GM18868 (cell line): ENCODE results near the gene DGKA.
"Not testable (repeated sequence)": the region's sequence is repeated elsewhere in the genome, so short reads cannot be mapped to it uniquely, and the experiment has no call there.

ENCODE experiments used
- ATAC-seq: cut with Tn5 transposase; IDR thresholded peaks from one replicate; pipeline ENCODE4 v1.9.1; 2021; ENCODE audit warnings: mild to moderate bottlenecking, moderate library complexity; ENCODE audit not compliant: unreplicated experiment

The DGKA gene

DNA sequence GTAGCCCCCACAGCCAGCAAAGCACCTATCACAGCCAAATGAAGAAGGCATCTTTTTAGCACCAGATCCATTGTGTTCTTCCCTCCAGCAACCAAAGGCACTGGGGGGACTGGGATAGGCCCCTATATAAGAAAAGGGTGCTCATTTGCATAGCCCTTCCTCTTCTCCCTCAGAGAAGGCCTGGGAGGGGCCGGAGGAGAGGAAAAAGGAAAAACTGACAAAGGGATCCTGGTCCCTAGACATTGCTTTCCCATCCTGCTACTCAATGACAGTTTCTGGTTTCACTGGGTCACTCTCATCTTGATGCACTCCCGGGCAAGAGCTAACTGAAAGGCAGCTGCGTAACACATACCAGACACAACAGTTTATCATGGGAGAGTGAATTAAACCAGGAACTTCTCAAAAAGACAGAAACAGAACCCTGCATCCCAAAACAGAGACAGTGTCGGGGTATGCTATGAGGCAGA lies 35.0 kb downstream of the DGKA start, which contains the start of gene PMEL:
PMEL (minus strand) TSS at position 102 of the 467 bp plus-strand sequence; CDS start at position 71, 31 bp downstream.
- ATAC-seq, result no peak

DNA sequence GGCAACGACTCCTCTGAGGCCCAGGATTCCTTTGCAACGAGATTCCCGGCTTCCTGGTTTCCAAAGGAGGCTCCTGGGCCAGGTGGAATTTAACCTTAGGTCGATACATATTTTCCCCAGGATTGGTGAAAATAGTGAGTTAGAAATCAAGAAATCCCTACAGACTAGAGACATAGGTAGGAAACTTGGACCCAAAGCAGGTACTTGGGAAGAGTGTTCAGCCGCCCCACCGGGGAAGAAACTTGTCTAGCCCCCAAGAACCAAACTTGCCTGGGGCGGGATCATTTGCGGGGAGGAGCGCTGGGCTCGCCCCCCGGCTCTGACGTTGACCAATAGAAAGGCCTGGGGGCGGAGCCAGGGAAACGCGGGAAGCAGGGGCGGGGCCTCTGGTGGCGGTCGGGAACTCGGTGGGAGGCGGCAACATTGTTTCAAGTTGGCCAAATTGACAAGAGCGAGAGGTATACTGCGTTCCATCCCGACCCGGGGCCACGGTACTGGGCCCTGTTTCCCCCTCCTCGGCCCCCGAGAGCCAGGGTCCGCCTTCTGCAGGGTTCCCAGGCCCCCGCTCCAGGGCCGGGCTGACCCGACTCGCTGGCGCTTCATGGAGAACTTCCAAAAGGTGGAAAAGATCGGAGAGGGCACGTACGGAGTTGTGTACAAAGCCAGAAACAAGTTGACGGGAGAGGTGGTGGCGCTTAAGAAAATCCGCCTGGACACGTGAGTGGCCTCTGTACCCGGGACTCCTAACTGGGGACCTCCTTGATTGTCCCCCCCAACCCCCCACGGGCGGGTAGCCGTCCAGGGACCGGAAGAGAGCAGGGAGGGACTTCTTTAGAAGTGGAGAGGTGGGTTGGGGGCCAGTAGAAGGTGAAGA lies 35.7 kb downstream of the DGKA start, which contains the start of gene CDK2:
CDK2 (plus strand) TSS at position 423 of the 874 bp plus-strand sequence; CDS start at position 602, 179 bp downstream.
- peak; percentile 95 for ATAC-seq

DNA sequence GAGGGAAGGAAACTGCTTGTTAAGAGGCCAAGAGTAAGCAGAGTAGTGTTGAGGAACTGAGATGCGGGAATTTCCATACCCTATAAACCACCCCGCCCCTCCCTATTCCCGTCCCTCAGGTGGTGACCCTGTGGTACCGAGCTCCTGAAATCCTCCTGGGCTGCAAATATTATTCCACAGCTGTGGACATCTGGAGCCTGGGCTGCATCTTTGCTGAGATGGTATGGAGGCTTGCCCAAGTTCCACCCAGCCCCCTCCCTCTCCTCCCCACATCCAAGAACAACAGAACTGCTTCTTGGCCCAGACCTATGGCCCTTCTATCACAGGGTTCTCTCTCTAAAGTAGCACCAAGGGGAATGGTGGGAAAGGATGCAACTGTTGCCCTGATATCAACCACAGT lies 38.4 kb downstream of the DGKA start:
- no peak for ATAC-seq

DNA sequence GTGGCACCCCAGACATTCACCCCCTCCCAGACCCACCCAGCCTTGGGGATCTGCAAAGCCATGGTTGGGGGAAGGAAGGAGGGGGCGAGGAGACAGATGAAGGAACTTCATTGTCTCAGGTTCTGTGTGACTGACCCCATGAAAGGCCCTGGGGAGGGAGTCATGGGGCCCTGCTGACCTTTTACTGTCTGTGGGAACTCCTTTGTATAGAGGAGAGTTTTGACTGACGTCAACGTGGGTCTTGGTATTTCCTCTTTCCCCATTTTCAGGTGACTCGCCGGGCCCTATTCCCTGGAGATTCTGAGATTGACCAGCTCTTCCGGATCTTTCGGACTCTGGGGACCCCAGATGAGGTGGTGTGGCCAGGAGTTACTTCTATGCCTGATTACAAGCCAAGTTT lies 39.8 kb downstream of the DGKA start:
- no peak for ATAC-seq

DNA sequence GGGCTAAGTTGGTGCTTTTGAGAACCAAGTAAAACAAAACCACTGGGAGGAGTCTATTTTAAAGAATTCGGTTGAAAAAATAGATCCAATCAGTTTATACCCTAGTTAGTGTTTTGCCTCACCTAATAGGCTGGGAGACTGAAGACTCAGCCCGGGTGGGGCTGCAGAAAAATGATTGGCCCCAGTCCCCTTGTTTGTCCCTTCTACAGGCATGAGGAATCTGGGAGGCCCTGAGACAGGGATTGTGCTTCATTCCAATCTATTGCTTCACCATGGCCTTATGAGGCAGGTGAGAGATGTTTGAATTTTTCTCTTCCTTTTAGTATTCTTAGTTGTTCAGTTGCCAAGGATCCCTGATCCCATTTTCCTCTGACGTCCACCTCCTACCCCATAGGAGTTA lies 41.1 kb downstream of the DGKA start:
- no peak for ATAC-seq

DNA sequence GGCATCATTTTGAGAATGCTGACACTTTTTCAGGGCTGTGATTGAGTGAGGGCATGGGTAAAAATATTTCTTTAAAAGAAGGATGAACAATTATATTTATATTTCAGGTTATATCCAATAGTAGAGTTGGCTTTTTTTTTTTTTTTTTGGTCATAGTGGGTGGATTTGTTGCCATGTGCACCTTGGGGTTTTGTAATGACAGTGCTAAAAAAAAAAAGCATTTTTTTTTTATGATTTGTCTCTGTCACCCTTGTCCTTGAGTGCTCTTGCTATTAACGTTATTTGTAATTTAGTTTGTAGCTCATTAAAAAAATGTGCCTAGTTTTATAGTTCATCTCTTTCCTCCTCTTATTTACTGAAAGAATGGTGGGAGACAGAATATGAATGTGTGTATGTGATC lies 41.5 kb downstream of the DGKA start:
- no peak for ATAC-seq

DNA sequence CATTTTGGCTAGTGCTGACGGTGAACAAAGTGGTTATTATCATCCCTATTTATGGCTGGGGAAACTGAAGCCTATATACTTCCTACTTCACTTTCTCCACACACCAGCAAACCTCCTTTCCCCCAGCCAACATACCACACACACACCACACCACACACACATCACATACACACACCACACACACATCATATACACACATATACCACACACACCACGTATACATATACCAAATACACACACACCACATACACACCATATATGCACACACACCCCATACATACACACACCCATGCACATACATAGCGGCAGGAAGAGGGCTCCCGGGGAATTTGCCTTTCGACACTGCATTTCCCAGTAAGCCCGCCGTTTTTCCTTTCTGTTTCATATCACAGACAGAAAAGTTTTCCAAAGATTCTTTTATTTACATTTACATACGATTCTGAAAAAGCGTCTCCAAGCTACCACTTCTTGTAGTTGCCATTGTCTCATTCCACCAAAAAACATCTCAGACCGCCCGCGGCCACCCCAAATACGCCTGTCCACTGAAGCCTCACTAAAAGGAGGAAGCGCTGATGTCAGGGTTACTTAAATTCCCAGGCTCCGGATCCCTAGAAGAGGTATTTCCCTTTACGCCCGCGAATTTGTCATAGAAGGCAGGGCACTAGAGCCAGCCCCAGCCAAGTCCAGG lies 42.1 kb downstream of the DGKA start:
- ATAC-seq, result no peak

DNA sequence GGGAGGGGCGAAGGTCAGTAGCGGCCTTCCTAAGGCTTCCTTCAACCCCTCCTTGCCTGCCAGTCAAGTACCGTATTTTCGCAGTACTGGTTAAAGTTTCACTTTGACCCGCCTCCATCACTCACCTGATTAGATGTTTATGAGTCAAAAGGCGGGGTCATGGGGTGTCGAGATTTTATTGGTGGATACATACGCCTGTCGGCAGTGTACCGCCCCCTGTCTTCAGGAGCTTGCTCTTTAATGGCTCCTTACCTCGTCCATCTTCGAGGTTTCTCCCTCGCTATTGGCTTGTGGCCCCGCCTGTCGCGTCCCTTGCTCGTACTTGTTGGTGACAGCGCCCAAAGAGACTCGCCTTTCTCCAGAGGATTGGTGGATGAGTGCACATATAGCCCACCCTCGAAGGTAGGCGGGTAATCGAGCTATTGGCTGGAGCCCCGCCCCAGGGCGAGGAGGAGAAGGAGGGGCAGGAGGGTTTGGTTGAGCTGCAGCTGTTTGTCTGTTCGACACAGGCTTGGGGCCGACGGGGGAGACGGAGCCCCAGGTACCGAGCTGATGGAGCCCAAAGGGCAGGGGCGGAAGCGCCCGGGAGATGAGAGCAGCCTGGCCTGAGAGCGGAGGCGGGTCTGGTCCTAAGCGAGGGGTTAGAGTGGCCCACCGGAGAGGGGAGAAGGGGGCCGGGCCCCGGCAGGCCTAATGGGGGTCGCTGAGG lies 42.8 kb downstream of the DGKA start, which contains the start of gene RAB5B:
RAB5B (plus strand) TSS at position 480 of the 709 bp plus-strand sequence. CDS start 12,883 bp downstream, outside the sequence.
- peak; percentile 91 for ATAC-seq

DNA sequence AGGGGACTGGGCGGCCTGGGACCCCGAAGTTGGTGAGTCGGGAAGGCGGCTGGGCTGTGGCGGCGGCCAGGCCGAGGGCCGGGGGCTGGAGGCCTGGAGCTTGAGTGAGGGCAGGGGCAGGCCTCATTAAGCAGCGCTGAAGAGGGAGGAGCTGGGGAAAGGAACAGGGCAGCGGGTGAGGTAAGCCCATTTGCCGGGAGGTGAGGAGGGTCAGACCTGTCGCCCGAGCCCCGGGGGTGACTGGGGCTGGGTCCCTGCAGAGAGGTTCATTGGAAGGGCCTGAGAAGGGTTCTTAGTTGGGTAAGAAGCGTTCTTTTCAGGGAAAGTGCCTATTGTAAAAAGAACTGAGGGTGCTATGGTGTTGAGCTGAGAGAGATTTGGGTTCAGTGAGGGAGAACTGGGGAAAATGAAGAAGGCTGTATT lies 43.4 kb downstream of the DGKA start:
- peak; percentile 10 for ATAC-seq

DNA sequence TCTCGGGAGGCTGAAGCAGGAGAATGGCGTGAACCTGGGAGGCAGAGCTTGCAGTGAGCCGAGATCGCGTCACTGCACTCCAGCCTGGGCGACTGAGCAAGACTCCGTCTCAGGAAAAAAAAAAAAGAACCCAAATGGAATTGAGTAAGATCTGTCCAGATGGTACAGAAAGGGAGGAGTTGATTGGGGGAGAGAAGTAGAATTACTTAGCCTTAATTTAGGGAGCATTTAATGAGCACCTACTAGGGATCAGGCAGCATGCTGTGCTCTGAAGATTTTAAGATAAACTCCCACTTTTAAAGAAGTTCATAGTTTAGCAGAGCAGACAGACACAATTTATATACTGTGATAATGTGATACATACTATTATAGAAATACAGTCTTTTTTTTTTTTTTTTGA lies 47.4 kb downstream of the DGKA start:
- ATAC-seq, result no peak

DNA sequence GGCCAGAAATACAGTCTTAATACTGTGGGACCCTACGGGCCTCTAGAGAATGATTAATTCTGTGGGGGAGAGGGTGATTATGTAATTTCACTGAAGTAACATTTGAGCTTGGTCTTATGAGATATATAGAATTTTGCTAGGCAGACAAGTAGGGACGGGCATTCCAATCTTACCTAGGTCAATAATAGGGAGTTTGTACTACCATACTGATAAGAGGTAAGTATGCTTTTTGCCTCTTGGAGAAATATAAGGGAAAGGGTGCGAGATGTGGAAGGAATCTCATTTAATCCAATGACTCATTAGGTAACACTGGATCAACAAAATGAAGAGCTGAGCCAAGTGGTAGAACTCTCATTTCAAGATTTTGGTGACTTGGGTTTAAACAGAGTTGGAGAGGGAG lies 48.1 kb downstream of the DGKA start:
- no peak for ATAC-seq

DNA sequence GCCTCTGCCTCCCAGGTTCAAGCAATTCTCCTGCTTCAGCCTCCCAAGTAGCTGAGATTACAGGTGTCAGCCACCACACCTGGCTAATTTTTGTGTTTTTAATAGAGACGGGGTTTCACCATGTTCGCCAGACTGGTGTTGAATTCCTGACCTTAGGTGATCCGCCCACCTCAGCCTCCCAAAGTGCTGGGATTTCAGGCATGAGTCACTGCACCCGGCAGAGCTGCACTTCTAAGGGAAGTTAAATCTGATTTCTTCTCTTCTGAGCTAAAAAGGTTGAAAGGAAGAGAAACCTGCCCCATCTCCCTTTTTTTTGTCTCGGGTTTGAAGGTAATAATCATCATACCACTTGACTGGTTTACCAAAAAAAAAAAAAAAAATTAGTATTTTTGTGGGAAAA lies 50.9 kb downstream of the DGKA start:
- not testable (repeated sequence) for ATAC-seq

DNA sequence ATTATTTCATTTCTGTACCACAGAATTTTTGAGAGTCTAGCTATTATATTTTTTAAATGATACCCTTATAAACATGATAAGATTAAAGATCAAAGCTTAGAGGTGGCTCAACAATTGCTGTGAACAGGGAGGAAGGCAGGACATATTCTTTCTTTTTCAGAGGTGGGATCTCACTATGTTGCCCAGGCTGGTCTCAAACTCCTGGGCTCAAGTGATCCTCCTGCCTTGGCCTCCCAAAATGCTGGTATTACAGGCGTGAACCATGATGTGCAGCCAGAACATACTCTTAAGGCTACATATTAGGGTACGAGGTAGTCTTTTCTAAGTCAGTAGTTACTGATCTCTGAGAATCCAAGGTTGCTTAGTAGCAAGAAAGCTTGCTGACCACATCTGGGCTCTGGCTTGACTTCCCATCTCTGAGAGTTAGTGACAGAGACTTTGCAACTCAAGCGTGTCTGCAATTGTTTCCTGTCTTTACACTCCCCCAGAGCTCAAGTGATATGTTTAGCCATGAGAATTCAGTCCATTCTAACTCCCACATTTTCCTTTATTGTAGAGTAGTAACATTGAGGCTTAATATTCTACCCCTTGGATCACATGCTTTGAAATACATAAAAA lies 51.5 kb downstream of the DGKA start:
- peak; percentile 91 for ATAC-seq

DNA sequence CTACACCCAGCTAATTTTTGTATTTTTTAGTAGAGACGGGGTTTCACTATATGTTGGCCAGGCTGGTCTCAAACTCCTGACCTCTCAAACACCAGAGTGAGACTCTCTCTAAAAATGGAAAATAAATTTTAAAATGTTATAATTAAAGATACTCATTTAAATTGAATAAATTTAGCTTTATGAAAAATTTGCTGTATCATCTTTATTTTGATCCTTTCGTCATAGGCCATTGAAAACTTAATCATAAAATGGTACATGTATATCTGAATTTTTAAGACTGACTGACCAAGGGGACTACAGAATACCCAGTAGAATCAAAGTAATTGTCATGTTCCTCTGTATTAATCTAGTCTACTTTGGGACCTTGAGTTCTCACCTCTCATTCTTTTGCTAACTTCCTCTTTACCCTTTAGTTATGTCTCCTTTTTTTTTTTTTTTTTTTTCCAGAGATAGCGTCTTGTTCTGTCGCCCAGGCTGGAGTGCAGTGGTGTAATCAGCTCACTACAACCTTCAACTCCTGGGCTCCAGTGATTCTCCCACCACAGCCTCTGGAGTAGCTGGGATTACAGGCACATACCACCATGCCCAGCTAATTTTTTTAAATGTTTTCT lies 52.4 kb downstream of the DGKA start:
- no peak for ATAC-seq

DNA sequence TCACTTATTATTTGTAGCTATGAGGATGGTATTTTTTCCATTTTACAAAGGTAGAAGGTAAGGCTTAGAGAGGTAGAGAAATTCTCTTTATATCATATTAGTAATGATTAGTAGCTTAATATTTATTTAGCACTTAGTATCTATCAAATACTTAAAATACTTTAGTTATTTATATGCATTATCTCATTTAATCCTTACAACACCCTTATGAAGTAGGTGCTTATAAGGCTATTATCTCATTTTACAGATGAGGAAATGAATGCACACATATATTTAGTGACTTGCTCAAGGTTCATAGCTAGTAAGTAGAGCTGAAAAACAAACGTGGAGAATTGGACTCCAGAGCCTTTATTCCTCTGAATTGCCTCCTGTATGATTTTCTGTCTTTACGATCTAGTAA lies 53.9 kb downstream of the DGKA start:
- ATAC-seq, result no peak

DNA sequence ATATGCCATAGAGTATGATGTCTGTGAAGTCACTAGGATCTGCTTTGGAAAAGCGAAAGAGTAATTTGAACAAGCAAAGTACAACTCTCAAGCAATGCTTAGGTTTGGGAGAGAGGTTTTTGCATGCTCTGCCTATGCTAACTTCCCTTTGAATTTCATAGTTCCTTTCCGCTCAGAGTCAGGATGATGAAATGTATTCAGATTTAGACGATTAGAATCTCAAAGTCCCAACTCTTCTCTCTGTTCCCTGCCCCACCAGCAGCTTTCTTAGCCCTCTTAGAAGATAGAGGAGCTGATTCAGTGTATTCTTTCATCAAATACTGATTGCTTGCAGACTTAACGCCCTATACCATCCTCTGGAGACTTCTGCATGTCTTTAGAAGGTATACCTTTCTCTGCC lies 54.4 kb downstream of the DGKA start:
- no peak for ATAC-seq

DNA sequence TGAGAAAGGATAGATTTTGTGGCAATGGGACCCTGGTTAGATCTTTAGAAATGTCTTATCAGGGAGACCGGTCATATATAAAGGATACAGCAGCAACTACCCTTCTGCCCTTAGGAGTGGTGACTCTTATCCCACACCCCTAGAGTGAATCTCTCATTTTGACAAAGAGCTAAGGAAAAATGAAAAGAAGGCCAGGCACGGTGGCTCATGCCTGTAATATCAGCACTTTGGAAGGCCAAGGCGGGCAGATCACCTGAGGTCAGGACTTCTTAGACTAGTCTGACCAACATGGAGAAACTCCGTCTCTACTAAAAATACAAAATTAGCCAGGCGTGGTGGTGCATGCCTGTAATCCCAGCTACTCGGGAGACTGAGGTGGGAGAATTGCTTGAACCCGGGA lies 55.0 kb downstream of the DGKA start:
- not testable (repeated sequence) for ATAC-seq

DNA sequence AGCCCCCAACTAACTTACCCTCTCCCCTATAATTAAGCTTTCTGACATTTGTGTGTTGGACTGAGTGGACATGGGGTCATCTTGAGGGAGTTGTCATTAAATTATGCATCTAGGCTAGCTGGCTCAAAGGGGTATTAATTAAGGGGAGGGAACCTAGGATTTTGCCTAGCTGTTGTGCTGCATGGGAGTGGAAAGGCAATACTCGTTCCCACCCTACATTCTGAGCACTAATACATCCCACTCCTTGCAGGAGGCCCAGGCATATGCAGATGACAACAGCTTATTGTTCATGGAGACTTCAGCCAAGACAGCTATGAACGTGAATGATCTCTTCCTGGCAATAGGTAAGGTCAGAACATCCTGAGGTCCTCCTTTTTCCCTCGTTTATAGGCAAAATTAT lies 60.1 kb downstream of the DGKA start:
- no peak for ATAC-seq

DNA sequence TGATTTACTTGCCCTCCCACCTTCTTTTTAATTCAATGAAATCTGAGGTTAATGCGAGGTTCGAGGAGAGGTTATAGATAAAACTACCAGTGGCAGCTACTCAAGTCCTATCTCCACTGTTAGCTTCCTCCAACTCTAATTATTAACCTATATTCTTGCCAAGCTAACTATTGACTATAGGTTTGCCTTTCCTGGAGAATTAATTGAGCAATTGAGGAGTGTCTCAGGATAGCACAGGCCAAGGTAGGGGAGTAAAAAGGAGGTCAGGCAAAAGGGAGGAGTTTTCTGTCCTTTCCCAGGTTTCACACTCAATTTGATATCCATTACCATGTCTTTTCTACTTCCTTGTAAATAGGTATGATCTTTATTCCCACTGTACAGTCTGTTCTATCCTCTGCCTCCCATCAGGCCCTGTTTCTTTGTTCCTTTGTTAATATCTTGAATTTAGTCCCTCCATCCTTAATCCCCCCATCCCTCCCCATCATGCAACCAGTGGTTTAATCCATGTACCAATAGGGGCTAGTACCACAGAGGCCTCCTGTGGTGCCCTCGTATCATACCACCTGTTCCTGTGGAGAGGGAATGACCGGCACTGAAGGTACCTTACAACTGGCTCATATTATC lies 62.4 kb downstream of the DGKA start:
- no peak for ATAC-seq

DNA sequence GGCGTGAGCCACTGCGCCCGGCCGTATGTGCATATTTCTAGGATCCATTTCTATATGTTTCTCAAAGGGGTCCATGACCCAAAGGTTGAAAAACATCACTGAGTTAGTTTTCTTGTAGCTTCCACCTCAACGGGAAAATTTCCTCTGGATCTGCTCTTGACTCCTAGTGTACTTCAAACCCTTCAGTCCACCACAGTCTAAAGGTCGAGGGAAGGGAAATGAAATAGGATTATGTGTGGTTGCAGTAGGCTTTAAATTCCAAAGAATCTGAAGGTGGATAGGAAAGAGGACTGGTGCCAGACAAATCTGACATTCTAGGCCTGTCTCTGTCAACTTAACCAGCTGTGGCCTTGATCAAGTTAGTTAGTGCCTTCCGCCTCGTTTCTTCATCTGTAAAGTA lies 64.4 kb downstream of the DGKA start:
- ATAC-seq, result no peak
